Peyer's patch (tissue), 4 donors: Measurements from ENCODE around the gene FAM171A1.
"Not testable (repeated sequence)": the region's sequence is repeated elsewhere in the genome, so short reads cannot be mapped to it uniquely, and the experiment has no call there.

Experiments
- POLR2A ChIP-seq, 2 donors: fragments of 450-650 bp; IDR thresholded peaks; one replicate each; pipeline ENCODE4 v1.5.1; 2017; ENCODE audit warnings: antibody characterized with exemption in 2 of 2, mild to moderate bottlenecking in 2 of 2, moderate library complexity in 2 of 2
- TF ChIP-seq, protein P1 (sequence below), 6 experiments: fragments of 450-650 bp in 4 of 6; fragments of 200-600 bp in 2 of 6; sonication (generic) in 1 of 6; IDR thresholded peaks; one replicate each; pipeline ENCODE4 v1.5.1; 2017 to 2019; ENCODE audit warnings: antibody characterized with exemption in 6 of 6, mild to moderate bottlenecking in 3 of 6, moderate library complexity in 1 of 6

DNA sequence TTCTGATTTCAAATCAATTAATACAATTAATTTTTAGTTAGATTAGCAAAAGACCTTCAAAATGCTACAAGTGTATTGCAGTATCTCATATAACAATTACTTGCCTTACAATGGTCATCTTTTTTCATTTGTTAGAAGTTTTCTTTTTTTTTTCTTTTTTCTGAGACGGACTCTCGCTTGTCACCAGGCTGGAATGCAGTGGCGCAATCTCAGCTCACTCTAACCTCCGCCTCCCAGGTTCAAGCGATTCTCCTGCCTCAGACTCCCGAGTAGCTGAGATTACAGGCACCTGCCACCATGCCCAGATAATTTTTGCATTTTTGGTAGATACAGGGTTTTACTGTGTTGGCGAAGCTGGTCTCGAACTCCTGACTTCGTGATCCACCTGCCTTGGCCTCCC is 95.0 kb downstream of the FAM171A1 start:
- not testable (repeated sequence) for TF ChIP-seq POLR2A (IDR thresholded peaks at IDR 0.05)
- TF ChIP-seq, protein P1, sequence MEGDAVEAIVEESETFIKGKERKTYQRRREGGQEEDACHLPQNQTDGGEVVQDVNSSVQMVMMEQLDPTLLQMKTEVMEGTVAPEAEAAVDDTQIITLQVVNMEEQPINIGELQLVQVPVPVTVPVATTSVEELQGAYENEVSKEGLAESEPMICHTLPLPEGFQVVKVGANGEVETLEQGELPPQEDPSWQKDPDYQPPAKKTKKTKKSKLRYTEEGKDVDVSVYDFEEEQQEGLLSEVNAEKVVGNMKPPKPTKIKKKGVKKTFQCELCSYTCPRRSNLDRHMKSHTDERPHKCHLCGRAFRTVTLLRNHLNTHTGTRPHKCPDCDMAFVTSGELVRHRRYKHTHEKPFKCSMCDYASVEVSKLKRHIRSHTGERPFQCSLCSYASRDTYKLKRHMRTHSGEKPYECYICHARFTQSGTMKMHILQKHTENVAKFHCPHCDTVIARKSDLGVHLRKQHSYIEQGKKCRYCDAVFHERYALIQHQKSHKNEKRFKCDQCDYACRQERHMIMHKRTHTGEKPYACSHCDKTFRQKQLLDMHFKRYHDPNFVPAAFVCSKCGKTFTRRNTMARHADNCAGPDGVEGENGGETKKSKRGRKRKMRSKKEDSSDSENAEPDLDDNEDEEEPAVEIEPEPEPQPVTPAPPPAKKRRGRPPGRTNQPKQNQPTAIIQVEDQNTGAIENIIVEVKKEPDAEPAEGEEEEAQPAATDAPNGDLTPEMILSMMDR (IDR thresholded peaks at IDR 0.05): not testable (repeated sequence)
